ENCODE results near the gene MTCH2.
A peak's percentile ranks its signal among the peaks of the same experiment; 100 is the strongest.
"Not testable (repeated sequence)": the region's sequence is repeated elsewhere in the genome, so short reads cannot be mapped to it uniquely, and the experiment has no call there.

The MTCH2 gene

DNA sequence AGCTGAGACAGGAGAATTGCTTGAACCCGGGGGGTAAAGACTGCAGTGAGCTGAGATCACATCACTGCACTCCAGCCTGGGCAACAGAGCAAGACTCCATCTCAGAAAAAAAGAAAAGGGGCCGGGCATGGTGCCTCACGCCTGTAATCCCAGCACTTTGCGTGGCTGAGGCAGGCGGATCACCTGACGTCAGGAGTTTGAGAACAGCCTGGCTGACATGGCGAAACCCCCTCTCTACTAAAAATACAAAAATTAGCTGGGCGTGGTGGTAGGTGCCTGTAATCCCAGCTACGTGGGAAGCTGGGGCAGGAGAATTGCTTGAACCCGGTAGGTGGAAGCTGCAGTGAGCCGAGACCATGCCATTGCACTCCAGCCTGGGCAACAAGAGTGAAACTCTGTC is 6.0 kb downstream of the MTCH2 start:
- not testable (repeated sequence) for DNase-seq (ENCODE audit: low read depth)

DNA sequence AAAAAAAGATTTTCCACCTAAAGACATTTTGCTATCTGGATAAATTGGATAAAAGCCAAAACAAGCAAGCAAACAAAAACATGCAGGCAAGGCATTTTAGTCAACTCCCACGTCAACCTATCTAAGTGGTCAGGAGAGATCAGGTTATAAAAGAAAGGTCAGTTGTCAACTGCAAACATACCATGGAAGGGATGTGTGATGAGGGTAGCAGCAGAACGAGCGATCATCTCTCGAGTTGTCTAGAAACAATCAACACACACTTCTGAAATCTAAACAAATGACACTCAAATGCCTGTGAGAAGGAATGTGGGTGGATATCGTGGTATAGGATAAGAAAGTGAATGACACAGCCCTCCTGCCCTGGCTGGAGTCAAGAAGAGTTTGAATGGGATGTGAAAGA is 10.9 kb downstream of the MTCH2 start:
- peak; percentile 49 for DNase-seq (ENCODE audit: low read depth)

DNA sequence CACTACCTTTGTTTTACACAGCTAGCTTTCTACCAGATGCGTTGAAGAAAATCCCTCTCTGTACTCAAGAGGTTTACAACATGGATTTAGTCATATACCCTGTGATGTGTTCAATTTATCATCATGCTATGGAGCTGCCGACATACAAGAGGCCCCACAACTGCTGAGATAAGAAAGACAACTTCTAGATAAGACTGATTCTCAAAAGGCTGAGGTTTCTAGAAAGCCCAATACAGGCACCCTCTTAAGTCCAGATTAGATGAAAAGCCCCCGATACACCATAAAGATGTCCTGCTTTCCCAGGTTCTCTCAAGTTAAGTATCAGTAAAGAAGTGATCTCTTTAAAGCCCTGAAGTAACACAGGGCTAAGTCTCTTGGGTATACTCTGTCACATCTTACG is 14.3 kb downstream of the MTCH2 start:
- no peak for DNase-seq (ENCODE audit: low read depth)

DNA sequence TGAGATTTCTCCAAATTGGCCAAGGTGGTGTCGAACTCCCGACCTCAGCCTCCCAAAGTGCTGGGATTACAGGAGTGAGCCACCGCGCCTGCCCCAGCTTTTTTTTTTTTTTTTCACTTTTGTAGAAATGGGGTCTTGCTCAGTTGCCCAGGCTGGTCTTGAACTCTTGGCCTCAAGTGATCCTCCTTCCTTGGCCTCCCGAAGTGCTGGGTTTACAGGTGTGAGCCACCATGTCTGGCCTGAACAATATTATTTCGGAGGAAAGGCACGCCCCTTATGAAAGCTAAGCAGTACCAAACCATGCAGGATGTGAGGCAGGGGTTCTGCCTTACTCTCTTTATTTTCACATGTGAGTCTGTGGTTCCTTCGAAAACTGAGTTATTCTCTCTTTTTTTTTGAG is 16.1 kb downstream of the MTCH2 start:
- no peak for DNase-seq (ENCODE audit: low read depth)

DNA sequence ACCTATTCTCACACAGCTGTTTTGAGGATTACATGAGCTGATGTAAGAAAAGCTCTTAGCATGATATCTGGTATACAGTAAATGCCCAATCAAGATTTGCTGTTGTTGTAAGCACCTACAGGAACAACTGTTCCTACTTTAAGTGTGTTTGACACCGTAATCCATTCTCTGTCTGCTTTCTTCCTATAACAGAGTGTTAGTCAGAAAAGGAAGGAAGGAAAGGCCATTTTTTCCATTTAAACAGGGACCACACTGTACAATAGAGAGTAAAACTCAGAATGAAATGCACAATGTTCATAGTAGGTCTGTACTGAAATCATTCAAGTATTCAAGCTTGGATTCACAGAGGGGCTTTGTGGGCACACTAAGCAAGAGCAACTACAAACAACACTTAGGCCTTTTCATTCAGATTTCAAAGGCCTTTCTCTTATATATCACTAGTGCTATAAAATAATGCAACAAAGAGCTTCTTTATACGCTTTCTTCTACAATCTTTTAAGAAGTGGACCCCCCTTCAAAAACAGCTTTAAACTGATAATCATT is 21.5 kb downstream of the MTCH2 start:
- no peak for DNase-seq (ENCODE audit: low read depth)

DNA sequence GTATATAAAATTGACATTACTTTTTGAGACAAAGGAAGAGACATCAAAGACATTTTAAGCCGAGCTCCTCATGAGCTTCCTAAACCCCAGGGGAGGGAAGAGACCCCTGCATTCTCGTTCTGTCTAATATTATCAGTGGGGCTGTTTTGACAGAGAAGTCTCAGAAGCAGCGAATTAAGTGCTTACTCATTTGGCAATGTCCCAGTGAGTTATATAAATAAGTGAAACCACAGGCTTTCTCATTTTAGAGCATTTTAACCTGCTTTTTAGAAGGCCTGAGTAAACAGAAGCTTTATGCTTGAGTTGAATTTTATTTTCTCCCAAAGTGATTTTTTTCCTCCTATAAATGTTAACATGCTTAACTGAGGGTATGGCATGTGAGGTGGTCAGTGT is 24.9 kb downstream of the MTCH2 start:
- peak; percentile 86 for DNase-seq (ENCODE audit: low read depth)

DNA sequence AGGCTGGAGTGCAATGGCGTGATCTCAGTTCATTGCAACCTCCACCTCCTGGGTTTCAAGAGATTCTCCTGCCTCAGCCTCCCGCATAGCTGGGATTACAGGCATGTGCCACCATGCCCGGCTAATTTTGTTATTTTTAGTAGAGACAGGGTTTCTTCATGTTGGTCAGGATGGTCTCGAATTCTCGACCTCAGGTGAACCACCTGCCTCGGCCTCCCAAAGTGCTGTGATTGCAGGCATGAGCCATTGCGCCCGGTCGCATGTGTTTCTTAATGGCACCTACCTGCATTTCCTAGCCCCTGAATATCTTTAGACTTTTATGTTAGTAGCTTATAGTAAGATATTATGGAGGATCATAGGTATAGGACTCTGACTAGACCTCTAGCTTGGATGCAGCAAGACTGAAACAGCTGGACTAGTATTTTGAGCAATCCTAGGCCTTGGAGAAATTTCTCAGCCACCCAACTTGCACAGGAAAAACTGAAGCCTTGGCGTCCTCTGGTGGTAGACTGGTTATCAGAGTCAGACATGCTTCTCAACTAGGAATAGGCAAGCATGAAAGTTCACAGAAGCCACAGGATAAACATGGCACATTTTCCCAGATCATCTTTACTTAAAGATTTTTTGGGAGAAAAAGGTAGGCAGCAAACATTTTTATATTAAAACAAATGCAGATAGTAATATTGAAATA is 25.5 kb downstream of the MTCH2 start:
- DNase-seq (ENCODE audit: low read depth) = peak; percentile 84

DNA sequence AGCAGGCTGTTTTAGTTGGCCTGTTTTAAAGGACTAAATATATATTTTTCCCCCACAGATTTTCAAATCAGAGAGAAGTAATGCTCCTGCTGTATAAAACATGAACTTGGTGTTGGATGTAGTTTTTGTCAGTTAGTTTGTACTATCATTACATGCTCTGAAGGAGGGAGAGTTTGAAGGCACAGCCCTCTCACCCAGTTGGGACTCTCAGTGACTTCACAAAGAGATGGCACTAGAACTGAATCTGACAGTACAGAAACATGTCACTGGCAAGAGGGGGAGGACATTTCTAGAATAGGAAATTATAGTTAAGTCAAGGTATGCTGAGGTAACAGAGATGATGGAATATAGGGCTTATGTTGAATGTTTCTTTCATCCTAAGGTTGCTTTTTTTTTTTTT is 27.1 kb downstream of the MTCH2 start:
- no peak for DNase-seq (ENCODE audit: low read depth)

DNA sequence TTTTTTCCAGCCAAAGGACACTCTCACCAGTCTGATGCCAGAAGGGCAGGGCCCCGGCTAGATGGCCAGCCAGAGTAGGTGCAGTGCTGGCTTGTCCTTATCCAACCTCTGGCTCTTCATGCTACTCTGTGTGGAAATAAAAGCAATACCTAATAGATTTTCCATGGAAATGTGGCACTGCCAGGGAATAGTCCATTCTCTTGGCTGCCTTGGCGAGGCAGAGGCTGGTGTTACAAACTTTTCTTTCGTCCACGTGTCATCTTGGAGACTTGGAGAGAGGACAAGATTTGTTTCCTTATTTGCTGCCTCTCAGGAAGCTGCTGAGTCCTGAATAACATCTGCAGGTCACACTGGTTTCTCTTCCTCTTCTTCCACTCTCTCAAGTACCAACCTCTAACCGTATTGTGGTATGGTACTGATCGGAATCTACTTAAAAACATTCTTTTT is 31.0 kb downstream of the MTCH2 start:
- DNase-seq (ENCODE audit: low read depth) = no peak

DNA sequence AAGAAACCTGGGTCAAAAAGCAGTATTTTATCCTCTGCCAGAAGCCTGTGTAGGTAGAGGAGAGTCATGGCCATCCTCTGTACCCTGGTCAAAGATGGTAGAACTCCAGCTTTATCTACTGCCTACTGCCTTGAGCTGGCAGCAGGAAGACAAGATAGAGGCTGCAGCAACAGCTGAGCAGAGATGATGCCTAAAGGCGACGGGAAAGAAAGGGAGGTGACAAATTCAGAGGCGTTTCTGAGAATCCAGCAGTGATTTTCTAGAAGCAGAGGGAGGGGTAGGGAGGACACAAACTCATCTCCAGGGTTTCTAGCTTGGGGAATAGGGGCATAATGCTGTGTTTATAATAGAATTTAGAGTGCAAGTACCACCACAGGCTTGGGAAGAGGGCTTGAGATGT is 32.7 kb downstream of the MTCH2 start:
- no peak for DNase-seq (ENCODE audit: low read depth)

DNA sequence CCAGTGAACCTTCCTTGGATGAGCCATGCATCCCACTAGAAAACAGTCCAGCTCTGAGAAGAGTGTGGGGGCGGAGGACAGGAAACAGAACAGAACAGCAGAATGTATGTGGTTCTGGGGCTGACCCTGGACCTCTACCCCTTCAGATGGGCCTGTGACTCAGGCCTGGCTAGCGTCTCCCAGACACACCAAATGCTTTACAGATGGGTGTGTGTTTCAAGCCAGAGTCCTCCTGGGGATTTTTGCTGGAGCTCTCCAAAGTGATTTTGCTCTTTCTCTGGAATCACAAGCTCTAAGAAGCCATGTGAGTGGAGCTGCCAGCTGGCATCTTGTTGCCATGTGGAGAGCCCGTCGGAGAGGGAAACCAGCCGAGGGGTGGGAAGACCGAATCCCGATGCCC is 35.0 kb downstream of the MTCH2 start:
- DNase-seq (ENCODE audit: low read depth) = peak; percentile 91

DNA sequence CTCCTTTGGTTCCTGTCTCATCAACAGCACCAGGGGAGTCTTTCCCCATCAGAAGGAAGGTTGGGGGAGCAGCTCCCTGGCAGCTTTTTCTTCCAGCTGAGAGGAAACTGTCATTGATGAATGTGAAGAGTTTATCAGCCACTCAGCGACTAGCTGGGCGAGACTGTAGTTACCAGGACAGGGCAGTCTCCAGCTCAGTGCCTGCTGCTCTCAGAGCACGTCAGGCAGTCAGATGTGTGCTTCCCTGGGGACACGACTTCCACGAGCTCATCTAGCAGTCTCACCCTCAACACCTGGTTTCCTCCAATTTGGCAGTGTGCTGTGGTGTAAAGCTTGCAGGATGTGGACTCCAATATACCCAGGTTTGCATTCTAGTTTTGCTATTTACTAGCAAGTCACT is 35.6 kb downstream of the MTCH2 start:
- DNase-seq (ENCODE audit: low read depth) = no peak

DNA sequence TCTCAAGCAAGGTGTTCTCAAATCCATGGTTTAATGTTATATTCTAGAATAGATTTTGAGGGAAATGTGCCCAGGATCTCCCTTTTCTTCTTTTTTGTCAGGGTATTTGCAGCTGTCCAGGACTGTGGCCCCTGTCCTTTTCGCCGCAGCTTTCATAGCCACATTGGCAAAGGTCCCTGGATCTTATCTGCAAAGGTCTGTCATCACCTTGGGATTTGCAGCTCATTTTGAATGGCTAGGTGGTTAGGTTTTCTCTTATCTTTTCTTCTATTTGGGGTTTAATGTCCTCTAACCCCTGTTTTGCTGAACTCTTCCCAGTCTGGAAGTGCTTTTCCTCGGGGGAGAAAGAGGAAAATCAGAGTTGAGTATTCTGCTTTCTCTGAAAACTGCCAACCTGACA is 36.4 kb downstream of the MTCH2 start:
- no peak for DNase-seq (ENCODE audit: low read depth)

DNA sequence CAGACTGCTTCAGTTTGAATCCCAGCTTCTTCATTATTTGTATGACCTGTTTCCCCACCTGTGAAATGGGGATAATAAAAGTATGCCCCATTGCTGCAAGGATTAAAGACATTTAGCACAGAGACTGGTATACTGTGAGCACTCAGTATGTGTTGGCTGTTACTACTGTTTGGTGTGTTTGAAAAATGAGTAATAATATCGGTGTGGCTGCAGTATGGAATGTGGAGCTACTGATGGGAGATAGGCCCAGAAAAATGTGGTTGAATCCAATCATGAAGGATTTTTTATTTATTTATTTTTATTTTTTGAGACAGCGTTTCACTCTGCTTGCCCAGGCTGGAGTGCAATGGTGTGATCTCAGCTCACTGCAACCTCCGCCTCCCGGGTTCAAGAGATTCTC is 39.1 kb downstream of the MTCH2 start:
- peak; percentile 33 for DNase-seq (ENCODE audit: low read depth)

DNA sequence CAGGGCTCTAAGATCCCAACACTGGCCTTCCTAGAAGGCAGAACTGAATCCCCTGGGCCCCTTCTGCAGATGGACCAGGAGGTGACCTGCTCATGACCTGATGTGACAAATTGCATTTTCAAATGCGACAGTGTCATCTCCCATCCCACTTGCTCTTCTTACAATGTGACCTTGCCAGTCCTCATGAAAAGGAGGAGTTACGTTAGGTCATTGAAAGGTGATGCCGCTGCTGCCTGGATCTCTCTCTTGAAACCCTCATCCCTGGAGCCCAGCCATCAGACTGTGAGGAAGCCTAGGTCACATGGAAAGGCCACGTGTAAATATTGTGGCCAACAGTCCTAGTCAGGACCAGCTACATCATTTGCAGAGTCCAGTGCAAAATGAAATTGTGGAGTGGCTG is 42.5 kb downstream of the MTCH2 start:
- no peak for DNase-seq (ENCODE audit: low read depth)

DNA sequence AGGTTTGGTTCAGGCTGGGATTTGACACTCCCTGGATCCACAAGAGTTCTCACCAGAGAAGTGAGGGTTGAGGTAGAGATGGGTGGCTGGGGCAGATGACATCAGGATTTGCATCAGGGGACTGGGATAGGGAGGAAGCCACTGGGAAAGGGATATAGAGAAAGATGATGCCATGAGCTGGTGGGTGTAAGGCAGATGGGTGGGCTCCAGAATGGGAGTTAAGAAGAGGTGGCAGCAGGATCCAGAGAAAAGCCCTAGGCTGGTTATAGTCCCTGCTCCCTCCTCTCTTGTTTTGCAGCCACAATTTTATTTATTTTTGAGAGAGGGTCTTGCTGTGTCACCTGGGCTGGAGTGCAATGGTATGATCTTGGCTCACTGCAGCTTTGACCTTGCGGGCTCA is 46.4 kb downstream of the MTCH2 start:
- DNase-seq (ENCODE audit: low read depth) = no peak

DNA sequence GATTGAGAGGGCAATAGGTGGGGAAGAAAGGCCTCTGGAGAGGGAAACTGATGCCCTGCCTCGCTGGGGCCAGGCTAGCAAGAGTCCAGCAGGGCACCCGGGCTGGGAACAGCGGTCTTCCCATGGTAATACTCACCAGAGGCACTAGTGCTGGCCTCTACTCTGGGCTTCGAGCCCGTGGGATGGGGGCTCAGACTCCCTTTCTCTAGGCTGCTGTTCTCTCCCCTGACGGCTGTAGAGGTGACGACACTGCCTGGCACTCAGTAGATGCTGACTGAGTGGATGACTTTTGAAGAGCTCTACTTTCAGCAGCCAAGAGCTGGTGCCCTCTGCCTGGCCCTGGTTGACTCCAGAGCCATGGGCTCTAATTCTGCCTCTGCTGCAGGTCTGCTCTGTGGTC is 47.3 kb downstream of the MTCH2 start:
- no peak for DNase-seq (ENCODE audit: low read depth)

DNA sequence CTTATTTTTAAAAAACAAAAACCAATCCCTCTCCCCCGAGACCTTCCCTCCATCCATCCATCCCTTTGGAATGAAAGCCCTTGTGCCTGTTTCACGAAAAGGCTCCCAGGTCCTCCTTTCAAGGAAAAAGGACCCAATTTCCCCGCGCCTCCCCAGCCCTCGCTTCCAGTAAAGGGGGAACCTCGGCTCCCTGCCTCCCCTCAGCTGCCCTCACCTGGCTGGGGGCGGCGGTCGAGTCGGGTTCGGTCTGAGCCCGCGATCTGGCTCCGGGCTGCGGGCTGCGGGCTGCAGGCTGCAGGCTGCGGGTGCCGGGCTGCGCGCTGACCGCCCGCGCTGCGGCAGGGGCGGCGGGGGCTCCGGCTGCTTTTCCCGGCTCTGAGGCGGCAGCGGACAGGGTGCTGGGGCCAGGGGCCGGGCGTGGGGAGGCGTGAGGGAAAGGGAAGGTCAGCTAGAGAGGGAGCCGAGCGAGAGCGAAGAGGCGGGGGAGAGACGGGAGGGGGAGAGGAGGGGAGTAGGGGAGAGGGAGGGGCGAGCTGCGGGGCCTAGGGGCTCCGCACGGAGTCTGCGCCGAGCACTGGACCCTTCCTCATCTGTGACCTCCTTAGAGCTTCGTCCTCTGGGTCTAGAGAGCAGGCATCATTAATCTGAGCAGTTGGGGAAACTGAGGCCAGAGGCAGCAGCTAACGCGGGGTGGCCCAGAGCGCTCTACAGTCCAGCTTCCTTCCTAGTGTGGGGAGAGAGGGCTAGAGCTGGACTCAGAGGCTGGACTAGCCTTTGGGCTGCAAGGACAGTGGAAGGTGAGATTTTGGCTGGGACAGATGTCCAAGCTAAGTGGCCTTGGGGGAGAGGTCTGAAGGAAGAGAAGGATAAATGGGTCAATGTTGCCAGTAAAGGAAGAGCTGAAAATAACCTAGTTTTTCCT is 48.2 kb downstream of the MTCH2 start, which contains the start of gene C1QTNF4:
C1QTNF4 (minus strand) TSS at position 478 of the 922 bp plus-strand sequence. CDS start 3,601 bp downstream, outside the sequence.
- no peak for DNase-seq (ENCODE audit: low read depth)

DNA sequence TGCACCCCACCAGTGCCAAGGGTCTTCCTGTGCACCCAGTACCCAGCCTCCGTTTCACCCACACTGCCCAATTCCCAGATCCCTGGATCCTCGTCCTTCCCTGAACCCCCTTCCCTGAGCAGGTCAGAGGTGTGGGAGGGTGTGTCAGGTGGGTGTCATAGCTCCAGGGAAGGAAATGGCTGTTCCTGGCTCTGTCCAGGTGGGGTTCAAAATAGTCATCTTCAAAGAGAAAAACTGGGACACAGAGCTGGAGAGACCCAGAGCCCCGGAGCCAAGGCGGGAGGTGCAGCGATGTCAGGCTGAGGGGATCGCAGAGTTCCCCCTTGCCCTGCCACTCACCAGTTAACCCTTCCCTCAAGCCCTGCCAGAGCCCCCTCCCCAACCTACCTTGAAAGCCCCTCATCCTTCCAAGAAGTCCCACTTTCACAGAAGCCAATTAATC is 48.8 kb downstream of the MTCH2 start:
- no peak for DNase-seq (ENCODE audit: low read depth)

DNA sequence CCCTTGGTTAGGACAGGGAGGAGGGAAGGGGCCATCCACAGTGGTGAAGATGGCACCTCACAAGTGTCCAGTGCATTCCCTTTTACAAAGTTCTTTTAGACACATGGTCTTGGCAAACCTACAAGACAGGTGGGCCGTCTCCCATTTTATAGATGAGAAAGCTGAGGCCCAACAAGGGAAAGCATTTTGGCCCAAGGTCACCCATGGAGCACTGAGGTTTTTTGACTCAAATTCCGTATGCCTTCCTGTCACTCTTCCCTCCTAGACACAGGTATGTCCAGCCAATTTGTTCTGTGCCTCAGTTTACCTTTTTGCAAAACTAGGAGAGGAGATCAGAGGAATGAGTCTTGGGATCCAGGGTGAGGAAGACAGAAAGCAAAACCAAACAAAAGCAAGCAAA is 49.4 kb downstream of the MTCH2 start:
- no peak for DNase-seq (ENCODE audit: low read depth)

DNA sequence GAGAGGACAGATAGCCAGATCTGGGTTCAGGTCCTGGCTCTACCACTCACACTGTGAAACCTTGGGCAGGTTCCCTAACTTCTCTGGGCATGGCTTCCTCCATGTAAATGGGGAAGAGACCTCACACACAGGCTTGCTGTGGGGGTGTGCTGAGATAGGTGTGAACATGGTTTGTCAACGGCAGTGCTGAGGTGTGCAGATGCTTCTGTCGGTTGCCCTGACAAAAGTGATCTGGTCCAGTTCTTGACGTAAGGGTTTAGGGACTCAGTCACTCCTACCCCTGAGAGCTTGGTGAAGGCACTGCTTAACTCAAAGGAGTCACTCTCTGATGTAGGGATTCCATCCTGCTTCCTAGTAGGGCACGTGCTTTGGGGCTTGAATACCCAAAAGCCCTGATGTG is 50.1 kb downstream of the MTCH2 start:
- no peak for DNase-seq (ENCODE audit: low read depth)

DNA sequence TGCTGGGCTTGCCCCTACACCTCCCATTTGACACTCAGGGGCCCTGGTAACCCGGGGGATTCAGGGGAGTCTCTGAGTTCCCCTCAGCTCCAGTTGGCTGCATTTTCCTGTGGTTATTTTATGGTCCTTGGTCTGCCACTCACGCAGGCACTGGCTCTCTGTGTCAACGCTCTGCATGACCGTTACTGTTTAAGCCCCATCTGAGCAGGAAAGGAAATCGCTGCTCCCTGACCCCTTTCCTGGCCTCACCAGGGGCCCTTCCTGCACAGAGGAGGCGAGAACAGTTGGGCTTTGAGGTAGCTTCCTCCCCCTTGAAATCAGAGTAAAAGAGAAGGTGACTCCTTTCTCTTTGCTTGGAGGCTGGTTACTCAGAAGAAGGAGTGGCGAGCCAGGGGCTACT is 50.6 kb downstream of the MTCH2 start:
- DNase-seq (ENCODE audit: low read depth) = no peak
